Hepatocyte (in vitro differentiated cells): Measurements from ENCODE around the gene CDH26. TPM values are rescaled to one million over a fixed set of nuclear protein-coding genes. Genes with fewer than 3 reads are reported as not detected.

Experiments used
- DNase-seq: peaks from one replicate; pipeline ENCODE4 v3.0.0-alpha.2; 2016; ENCODE audit warnings: low spot score
- H2AFZ ChIP-seq: fragments of 200-600 bp; sonication (generic); 2 replicates; pipeline ENCODE4 v1.6.0; 2016; ENCODE audit warnings: antibody characterized with exemption, mild to moderate bottlenecking
- H3K27ac ChIP-seq: fragments of 200-600 bp; sonication (generic); 2 replicates; pipeline ENCODE4 v1.5.1; 2016; ENCODE audit warnings: mild to moderate bottlenecking
- H3K27me3 ChIP-seq: fragments of 200-600 bp; sonication (generic); 2 replicates; pipeline ENCODE4 v1.6.1; 2016
- H3K36me3 ChIP-seq: fragments of 200-600 bp; sonication (generic); replicated peaks from 2 replicates; pipeline ENCODE4 v1.5.1; 2016; ENCODE audit warnings: low read depth; ENCODE audit not compliant: insufficient read depth
- H3K4me1 ChIP-seq: fragments of 200-600 bp; sonication (generic); 2 replicates; pipeline ENCODE4 v1.5.1; 2016; ENCODE audit warnings: mild to moderate bottlenecking, moderate library complexity; ENCODE audit not compliant: insufficient read depth
- H3K4me2 ChIP-seq: fragments of 200-600 bp; sonication (generic); 2 replicates; pipeline ENCODE4 v1.6.0; 2016
- H3K4me3 ChIP-seq: fragments of 200-600 bp; sonication (generic); 2 replicates; pipeline ENCODE4 v1.5.1; 2016; ENCODE audit warnings: mild to moderate bottlenecking
- H3K79me2 ChIP-seq: fragments of 200-600 bp; sonication (generic); 2 replicates; pipeline ENCODE4 v1.6.0; 2017; ENCODE audit warnings: mild to moderate bottlenecking
- H3K9me2 ChIP-seq: fragments of 200-600 bp; sonication (generic); replicated peaks from 2 replicates; pipeline ENCODE4 v1.6.0; 2017; ENCODE audit warnings: mild to moderate bottlenecking; ENCODE audit not compliant: insufficient read depth
- H3K9me3 ChIP-seq: fragments of 200-600 bp; sonication (generic); 2 replicates; pipeline ENCODE4 v1.5.1; 2016; ENCODE audit warnings: low read depth, mild to moderate bottlenecking
- H4K20me1 ChIP-seq: fragments of 200-600 bp; sonication (generic); 2 replicates; pipeline ENCODE4 v1.6.0; 2016; ENCODE audit warnings: mild to moderate bottlenecking; ENCODE audit not compliant: insufficient read depth, poor library complexity, severe bottlenecking
- EZH2 ChIP-seq: fragments of 200-600 bp; sonication (generic); IDR thresholded peaks from 2 replicates; pipeline ENCODE4 v1.6.1; 2016; ENCODE audit warnings: antibody characterized with exemption, mild to moderate bottlenecking, borderline replicate concordance
- EZH2phosphoT487 ChIP-seq: fragments of 200-600 bp; sonication (generic); IDR thresholded peaks from one replicate; pipeline ENCODE4 v1.6.1; 2018; ENCODE audit warnings: antibody characterized with exemption, mild to moderate bottlenecking, low read depth, moderate library complexity; ENCODE audit not compliant: unreplicated experiment, severe bottlenecking
- WGBS: methylation state at CpG from one replicate; pipeline ENCODE4 v1.1.6; 2016; ENCODE audit warnings: low lambda C conversion rate; ENCODE audit errors: missing lambda C conversion rate; 5-methylcytosine and 5-hydroxymethylcytosine counted together
- polyA plus RNA-seq: library from polyadenylated mRNA; unstranded; fragments of >200 nt; fragmentation: Nextera tagmentation; extraction: Ambion mirVana; gene quantifications from 2 replicates; pipeline ENCODE4 v1.2.1, GENCODE V29; 2016
- total RNA-seq: library from RNA; depleted of rRNA; stranded (reverse); fragments of >200 nt; gene quantifications from 2 replicates; pipeline ENCODE4 v1.2.3, GENCODE V29; 2014
- TF ChIP-seq, protein P1 (sequence below): fragments of 200-600 bp; sonication (generic); IDR thresholded peaks from 2 replicates; pipeline ENCODE4 v1.5.1; 2016; ENCODE audit warnings: antibody characterized with exemption, mild to moderate bottlenecking; ENCODE audit not compliant: poor library complexity

CDH26 gene
- total and polyA plus RNA-seq, 2 experiments from 2014 or later = 2.2 to 2.3 TPM

DNA sequence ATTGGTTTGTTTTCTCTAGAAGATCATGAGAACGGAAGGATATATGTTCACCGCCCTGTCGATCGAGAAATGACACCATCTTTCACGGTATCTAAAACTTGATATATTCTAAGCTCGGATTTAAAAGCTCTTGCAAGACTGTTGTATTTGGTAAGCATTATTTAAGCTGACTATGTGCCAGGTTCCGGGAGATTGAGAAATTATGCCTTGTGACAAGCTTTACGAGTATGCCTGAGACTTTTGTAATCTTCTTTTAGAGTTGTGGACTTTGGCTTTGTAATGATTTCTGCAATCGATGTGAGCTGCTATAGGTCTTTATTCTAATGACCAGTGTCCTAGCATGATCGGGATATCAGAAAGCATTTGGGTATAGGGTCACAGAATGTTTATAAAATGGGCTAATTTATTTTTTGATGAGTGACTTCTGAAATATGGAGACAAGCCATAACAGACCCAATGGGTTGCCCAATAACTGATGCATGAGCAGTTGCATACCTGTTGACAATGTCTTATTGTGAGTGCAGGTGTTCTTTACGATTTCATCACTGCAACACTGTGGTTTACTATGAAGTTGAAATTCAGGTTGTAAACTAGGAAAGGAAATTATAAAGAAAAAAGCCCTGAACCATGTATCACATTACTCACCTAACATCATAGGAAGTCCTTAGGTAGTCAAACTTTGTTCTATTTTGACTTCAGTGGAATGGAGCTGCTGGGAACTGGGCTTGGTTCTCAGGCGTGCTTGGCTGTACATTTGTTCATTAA lies 14.0 kb downstream of the CDH26 start:
- H2AFZ ChIP-seq = no peak overlapping the region
- no peak overlapping the region for H3K27ac ChIP-seq
- H3K27me3 ChIP-seq = no peaks in the 10 kb centered on the region
- no peak overlapping the region for H3K4me2 ChIP-seq
- no peaks in the 10 kb centered on the region for H3K9me2 ChIP-seq
- no peaks in the 10 kb centered on the region for H3K79me2 ChIP-seq
- H3K4me3 ChIP-seq = no peak overlapping the region
- no peaks in the 10 kb centered on the region for H3K4me1 ChIP-seq
- 80% methylated on average over 12 of the region's 12 CpGs for WGBS
- TF ChIP-seq, protein P1, sequence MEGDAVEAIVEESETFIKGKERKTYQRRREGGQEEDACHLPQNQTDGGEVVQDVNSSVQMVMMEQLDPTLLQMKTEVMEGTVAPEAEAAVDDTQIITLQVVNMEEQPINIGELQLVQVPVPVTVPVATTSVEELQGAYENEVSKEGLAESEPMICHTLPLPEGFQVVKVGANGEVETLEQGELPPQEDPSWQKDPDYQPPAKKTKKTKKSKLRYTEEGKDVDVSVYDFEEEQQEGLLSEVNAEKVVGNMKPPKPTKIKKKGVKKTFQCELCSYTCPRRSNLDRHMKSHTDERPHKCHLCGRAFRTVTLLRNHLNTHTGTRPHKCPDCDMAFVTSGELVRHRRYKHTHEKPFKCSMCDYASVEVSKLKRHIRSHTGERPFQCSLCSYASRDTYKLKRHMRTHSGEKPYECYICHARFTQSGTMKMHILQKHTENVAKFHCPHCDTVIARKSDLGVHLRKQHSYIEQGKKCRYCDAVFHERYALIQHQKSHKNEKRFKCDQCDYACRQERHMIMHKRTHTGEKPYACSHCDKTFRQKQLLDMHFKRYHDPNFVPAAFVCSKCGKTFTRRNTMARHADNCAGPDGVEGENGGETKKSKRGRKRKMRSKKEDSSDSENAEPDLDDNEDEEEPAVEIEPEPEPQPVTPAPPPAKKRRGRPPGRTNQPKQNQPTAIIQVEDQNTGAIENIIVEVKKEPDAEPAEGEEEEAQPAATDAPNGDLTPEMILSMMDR = no peak
- TF ChIP-seq EZH2phosphoT487 = no peak
- no peaks in the 10 kb centered on the region for H3K36me3 ChIP-seq
- H3K9me3 ChIP-seq = no peaks in the 10 kb centered on the region
- no peak for DNase-seq
- H4K20me1 ChIP-seq = no peaks in the 10 kb centered on the region

DNA sequence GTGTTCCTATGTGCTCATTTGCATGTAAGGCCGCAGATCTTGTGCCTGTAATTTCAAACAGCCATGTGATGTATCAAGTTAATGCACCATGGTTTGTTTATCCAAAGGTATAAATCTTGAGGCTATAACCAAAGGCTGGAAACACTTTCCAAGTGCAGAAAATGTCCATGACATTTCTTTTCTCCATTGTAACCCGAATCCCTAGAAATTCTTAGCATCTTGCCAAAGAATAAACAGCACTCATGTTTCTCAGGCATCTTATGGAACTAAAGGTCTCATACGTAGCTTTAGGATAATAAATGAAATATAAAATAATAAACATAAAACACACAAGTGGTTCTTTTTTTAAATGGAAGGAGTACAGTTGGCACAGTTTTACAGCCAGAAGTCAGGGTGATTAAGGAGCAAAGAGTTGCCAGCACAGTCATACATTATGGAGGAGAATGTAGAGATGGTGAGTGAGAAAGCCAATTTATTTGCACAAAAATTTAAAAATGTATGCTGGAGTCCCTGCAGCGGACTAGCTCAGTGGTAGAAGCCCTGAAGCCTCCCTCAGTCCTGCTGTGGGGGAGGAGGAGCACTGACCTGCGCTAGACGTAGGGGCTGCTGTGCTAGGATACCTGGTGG lies 18.0 kb downstream of the CDH26 start:
- Histone ChIP-seq H3K36me3 (no peaks in the 10 kb centered on the region), H4K20me1 (no peaks in the 10 kb centered on the region), H3K27me3 (no peaks in the 10 kb centered on the region), H3K9me3 (no peaks in the 10 kb centered on the region), H3K4me3 (no peak overlapping the region), H2AFZ (no peak overlapping the region), H3K4me1 (no peaks in the 10 kb centered on the region), H3K27ac (no peak overlapping the region), H3K79me2 (no peaks in the 10 kb centered on the region), H3K4me2 (no peak overlapping the region), H3K9me2 (no peaks in the 10 kb centered on the region)
- TF ChIP-seq, protein P1 = no peak
- no peak for TF ChIP-seq EZH2
- no peak for TF ChIP-seq EZH2phosphoT487
- no peak for DNase-seq
- WGBS = 73% methylated on average over 6 of the region's 6 CpGs

DNA sequence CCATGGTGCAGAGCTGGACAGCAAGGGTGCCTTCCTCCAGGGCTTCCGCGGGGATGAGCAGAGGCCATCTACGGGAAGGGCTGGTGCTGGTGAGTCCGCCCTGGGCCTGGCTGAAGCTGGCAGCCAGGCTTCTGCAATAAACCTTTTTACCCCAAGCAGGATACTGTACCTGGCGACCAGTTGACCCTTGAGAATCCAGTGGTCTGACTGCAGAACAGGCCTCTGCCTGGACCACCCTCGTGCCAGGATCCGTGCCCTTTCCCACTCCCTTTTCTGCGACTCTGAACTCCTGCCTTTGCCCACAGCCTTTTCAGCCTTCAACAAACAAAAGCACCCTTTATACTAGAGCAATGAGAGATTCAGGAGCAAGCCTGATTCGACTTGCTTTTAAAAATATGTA lies 18.9 kb downstream of the CDH26 start:
- Histone ChIP-seq H3K4me1 (no peaks in the 10 kb centered on the region), H3K27me3 (no peaks in the 10 kb centered on the region), H3K4me3 (no peak overlapping the region), H3K9me2 (no peaks in the 10 kb centered on the region), H3K4me2 (no peak overlapping the region), H3K79me2 (no peaks in the 10 kb centered on the region), H3K36me3 (no peaks in the 10 kb centered on the region), H4K20me1 (no peaks in the 10 kb centered on the region), H3K27ac (no peak overlapping the region), H2AFZ (no peak overlapping the region), H3K9me3 (no peaks in the 10 kb centered on the region)
- WGBS = 90% methylated on average over 9 of the region's 9 CpGs
- no peak for DNase-seq
- TF ChIP-seq EZH2 = no peak
- TF ChIP-seq, protein P1 = no peak
- TF ChIP-seq EZH2phosphoT487 = no peak
